Measurements from ENCODE around the gene USP37. TPM values are rescaled to one million over a fixed set of nuclear protein-coding genes. Genes with fewer than 3 reads are reported as not detected.
A peak's percentile ranks its signal among the peaks of the same experiment; 100 is the strongest.

Gene USP37
- total RNA-seq, 1 donor from 2014 or later: 38.7 TPM

DNA sequence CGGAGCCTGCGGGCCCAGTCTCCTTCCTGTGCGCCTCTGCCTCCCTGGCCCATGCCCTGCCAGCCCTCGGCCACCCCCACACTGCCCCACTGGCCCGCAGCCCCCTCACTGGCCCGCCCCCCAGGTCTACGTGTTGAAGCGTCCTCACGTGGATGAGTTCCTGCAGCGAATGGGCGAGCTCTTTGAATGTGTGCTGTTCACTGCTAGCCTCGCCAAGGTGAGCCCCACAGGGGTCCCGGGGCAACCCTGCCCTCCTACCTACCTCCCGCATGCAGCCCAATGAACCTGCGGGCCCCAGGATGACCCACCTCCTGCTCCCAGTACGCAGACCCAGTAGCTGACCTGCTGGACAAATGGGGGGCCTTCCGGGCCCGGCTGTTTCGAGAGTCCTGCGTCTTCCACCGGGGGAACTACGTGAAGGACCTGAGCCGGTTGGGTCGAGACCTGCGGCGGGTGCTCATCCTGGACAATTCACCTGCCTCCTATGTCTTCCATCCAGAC, 165.2 kb downstream of the USP37 start:
- DNase-seq: no peak

DNA sequence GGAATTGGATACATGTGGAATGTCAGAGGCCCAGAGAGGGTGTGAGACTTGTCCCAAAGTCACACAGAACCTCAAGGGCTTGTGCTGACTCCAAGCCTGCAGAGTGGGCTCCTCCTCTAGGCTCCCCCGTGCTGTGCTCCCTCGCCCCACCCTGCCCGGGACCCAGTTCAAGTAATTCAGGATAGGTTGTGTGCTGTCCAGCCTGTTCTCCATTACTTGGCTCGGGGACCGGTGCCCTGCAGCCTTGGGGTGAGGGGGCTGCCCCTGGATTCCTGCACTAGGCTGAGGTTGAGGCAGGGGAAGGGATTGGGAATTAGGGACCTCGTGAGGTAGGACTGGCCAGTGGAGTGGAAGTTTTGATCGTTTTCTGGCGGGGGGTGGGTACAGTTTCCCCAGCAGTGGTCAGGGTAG, 165.7 kb downstream of the USP37 start:
- no peak for DNase-seq

DNA sequence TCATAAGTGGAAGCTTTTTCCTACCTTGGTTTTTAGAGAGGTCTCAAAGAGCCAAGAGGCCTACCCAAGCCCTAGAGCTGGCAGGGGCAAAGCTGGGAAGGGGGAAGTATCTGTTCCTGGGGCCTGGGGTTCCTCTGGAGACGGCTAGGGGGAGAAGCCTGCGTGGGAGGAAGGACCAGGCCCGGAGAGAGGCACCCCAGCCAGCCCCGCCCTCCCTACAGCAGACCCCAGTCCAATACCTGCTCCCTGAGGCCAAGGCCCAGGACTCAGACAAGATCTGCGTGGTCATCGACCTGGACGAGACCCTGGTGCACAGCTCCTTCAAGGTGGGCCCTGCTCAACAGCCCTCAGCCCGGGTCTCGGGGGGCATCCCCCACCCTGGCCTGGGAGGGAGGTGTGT, 166.3 kb downstream of the USP37 start:
- no peak for DNase-seq

DNA sequence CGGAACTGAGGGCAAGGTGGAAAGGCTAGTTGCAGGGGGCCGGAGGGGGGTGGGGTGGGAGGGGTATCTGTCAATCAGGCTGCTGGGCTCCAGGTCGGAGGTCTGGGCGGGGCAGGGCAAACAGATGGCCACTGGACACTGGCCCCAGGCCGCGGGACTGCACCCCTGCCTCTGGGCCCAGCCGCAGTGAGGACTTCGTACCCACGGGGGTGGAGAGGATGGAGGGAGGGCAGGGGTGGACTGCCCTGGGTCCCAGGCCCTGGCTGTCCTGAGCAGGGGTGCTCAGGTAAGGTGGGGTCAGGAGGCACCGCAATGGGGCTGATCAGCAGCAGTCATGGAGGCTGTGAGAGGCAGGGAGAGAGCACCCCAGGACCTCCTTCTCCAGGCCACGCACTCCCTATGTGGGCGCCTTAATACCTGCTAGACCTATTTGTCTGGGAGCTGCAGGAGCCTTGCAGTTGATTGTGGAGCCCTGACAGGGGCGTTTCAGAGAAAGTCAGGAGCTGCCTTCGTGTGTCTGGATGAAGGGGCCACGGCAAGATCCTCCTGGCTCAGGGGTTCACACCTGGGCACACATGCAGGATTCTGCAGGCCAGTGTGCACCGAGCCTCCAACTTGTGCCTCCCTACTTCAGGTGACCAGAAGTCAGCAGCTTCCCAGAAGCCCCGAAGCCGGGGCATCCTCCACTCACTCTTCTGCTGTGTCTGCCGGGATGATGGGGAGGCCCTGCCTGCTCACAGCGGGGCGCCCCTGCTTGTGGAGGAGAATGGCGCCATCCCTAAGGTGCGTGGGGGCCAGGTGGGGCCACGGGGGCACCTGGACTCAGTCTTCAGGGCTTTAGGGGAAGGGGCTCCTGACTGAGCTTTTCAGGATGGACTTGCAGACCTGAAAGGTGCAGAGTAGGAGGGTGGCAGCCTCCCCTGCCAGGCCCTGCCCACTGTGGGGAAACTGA, 166.9 kb downstream of the USP37 start:
- DNase-seq: no peak

Small RNA genes lying within 50 kb of the gene (small RNA-seq; reads per million reads assigned to genes)
- gene MIR26B: 698 reads per million, percentile 98 among the genes with 10 or more reads in this experiment
- gene RNU6-136P: not detected

Other genes with a start within 250 kb of the USP37 start
- gene CATIP, start 211.5 kb downstream of the USP37 start, total RNA-seq: 0.31 TPM
- gene SLC11A1, start 186.1 kb downstream of the USP37 start, total RNA-seq: 1.7 TPM
- 13.3 TPM for gene CTDSP1, start 168.5 kb downstream of the USP37 start, total RNA-seq
- gene VIL1, start 149.2 kb downstream of the USP37 start, total RNA-seq: not detected
- gene CNOT9, start 488 bp upstream of the USP37 start, total RNA-seq: 39.6 TPM
- gene PLCD4, start 39.5 kb upstream of the USP37 start, total RNA-seq: 0.31 TPM
- 11.9 TPM for gene ZNF142, start 91.3 kb upstream of the USP37 start, total RNA-seq
- gene BCS1L, start 91.3 kb upstream of the USP37 start, total RNA-seq: 23.4 TPM
- gene RNF25, start 103.7 kb upstream of the USP37 start, total RNA-seq: 18.1 TPM
- gene STK36, start 103.7 kb upstream of the USP37 start, total RNA-seq: 20.9 TPM
- 6.7 TPM for gene TTLL4, start 142.5 kb upstream of the USP37 start, total RNA-seq
- 2.8 TPM for gene CYP27A1, start 213.8 kb upstream of the USP37 start, total RNA-seq

All from occipital lobe (tissue), 3 donors.